Measurements from ENCODE around the gene NEURL1B.

Gene NEURL1B

DNA sequence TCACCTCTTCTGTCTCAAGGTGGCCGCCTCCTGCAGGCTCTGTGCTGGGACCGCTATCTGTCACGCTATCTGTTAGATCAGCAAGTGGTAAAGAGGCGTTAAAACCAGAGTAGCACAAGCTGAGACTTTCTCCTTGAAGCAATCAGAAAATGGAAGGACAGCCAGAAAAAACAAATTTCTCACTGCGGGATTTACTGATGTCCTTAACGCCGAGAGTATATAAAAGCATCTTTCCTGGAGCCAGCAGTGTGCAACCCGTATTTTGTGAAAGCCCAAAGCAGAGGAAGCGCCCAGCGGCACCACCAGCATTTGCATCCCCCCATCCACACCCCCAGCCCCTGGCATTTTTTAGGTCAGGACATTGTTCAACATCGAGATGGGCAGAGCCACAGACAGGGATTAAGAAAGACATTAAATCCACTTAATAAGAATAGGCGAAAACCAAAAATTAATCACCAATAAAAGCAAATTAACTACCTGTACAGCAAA, 81.3 kb downstream of the NEURL1B start:
- TF ChIP-seq, protein P1, sequence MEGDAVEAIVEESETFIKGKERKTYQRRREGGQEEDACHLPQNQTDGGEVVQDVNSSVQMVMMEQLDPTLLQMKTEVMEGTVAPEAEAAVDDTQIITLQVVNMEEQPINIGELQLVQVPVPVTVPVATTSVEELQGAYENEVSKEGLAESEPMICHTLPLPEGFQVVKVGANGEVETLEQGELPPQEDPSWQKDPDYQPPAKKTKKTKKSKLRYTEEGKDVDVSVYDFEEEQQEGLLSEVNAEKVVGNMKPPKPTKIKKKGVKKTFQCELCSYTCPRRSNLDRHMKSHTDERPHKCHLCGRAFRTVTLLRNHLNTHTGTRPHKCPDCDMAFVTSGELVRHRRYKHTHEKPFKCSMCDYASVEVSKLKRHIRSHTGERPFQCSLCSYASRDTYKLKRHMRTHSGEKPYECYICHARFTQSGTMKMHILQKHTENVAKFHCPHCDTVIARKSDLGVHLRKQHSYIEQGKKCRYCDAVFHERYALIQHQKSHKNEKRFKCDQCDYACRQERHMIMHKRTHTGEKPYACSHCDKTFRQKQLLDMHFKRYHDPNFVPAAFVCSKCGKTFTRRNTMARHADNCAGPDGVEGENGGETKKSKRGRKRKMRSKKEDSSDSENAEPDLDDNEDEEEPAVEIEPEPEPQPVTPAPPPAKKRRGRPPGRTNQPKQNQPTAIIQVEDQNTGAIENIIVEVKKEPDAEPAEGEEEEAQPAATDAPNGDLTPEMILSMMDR (IDR thresholded peaks at IDR 0.05) = no peak
- Histone ChIP-seq H3K9me3 (no peaks in the 10 kb centered on the region), H3K4me1 (ENCODE audit: control insufficient read depth in 1 of 2, insufficient read depth in 1 of 2, low read depth in 1 of 2, low read length in 1 of 2) (no peaks in the 10 kb centered on the region), H3K4me3 (ENCODE audit: low read depth in 1 of 2, low read length in 1 of 2) (no peak overlapping the region), H3K36me3 (no peaks in the 10 kb centered on the region), H3K27ac (no peak overlapping the region), H3K27me3 (peaks cover 10% of the 10 kb centered on the region)

DNA sequence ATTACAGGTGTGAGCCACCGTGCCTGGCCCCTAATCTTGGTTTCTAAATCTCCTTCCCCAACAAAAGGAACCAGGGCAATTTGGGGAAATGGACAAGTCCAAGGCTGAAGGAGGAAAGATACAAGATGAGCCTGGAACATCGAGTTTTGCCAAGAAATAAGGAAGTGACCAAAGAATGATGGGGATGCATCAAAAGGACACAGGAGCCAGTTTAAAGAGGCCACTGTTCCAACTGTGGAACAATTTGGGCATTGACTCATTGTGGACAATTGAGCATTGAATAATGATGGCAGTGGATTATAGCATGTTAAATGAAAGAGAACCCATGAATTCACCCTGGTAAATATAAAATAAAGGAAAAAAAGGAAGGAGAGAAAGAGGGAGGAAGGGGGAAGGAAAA, 82.4 kb downstream of the NEURL1B start:
- H3K4me3 ChIP-seq (ENCODE audit: low read depth in 1 of 2, low read length in 1 of 2) = no peak overlapping the region
- H3K27ac ChIP-seq = no peak overlapping the region
- no peaks in the 10 kb centered on the region for H3K36me3 ChIP-seq
- TF ChIP-seq, protein P1 (IDR thresholded peaks at IDR 0.05) = no peak
- peaks cover 4% of the 10 kb centered on the region for H3K27me3 ChIP-seq
- no peaks in the 10 kb centered on the region for H3K4me1 ChIP-seq (ENCODE audit: control insufficient read depth in 1 of 2, insufficient read depth in 1 of 2, low read depth in 1 of 2, low read length in 1 of 2)
- no peaks in the 10 kb centered on the region for H3K9me3 ChIP-seq

DNA sequence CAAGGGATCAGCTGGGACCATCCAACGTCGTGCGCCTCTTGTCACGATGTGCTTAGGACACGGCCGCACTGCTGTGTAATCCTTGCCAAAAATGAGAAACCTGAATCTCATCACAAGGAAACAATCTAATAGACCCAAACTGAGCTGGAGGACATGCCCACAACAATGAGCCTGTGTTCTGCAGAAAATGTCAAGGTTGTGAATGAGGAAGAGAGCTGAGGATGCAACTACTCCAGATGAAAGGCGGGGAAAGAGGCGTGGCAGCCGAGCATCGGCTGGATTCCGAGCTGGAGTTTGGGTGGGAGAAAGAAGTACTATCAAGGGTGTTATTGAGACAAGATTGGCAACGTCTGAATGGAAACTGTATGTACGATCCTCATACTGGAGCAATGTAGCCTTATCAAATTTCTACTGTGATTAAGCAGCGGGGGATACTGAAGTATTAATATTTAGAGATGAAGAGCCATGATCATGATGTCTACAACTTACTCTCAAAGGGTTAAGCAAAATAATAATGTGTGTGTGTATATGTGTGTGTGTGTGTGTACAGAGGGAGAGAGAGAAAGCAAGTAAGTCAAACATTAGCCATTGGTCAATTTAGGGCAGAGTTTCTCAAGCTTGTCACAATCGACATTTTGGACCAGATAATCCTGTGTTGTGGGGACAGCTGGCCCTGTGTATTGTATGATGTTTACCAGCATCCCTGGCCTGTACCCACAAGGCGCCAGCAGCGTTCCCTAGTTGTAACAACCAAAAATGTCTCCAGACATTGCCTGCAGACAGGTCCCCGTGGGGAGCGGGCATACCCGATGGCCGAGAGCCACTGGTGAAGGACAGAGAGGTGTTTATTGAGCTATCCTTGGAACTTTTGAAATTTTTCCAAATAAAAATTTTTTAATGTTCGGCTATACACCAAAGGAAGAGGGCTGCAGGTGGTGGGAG, 83.5 kb downstream of the NEURL1B start:
- no peaks in the 10 kb centered on the region for H3K9me3 ChIP-seq
- no peaks in the 10 kb centered on the region for H3K36me3 ChIP-seq
- peaks cover 4% of the 10 kb centered on the region for H3K27me3 ChIP-seq
- no peak overlapping the region for H3K4me3 ChIP-seq (ENCODE audit: low read depth in 1 of 2, low read length in 1 of 2)
- no peaks in the 10 kb centered on the region for H3K4me1 ChIP-seq (ENCODE audit: control insufficient read depth in 1 of 2, insufficient read depth in 1 of 2, low read depth in 1 of 2, low read length in 1 of 2)
- no peak overlapping the region for H3K27ac ChIP-seq
- TF ChIP-seq, protein P1 (IDR thresholded peaks at IDR 0.05) = no peak

DNA sequence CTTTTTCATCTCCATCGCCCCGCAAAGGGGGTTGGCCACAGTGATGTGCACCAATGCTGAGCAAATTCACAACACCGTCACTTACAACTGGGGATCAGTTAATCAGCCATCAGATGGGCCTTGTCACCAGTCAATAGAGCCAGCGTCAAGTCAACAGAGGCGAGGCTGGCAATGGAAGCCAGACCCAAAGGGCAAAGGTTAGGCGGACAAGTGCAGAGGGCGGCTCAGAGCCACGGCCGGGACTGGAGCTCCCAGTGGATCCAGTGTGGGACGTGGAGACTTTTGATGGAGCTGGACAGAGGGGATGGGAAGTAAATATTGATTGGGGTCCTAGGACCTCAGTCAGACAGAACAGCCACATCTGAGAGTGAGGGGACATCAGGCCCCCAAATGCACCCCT, 84.2 kb downstream of the NEURL1B start:
- TF ChIP-seq, protein P1 (IDR thresholded peaks at IDR 0.05) = no peak
- Histone ChIP-seq H3K4me1 (ENCODE audit: control insufficient read depth in 1 of 2, insufficient read depth in 1 of 2, low read depth in 1 of 2, low read length in 1 of 2) (no peaks in the 10 kb centered on the region), H3K4me3 (ENCODE audit: low read depth in 1 of 2, low read length in 1 of 2) (no peak overlapping the region), H3K9me3 (no peaks in the 10 kb centered on the region), H3K36me3 (no peaks in the 10 kb centered on the region), H3K27me3 (peaks cover 4% of the 10 kb centered on the region), H3K27ac (no peak overlapping the region)

DNA sequence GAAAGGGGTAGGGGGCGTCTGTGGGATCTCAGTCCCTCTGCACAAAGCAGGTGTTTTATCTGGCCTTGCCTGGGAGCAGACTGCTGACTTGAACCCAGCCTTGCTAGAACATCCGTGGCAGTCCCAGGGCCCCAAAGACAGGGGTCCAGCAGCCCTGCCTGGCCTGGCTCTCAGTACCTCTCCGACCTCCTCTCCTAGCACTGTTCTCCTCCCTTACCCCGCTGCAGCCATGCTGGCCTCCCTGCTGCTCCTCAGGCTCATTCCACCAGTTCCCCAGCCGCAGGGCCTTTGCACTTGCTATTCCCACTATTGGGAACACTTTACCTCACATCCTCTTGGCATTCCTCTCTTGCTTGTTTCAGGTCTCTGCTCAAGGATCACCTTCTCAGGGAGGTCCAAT, 84.7 kb downstream of the NEURL1B start:
- H3K4me1 ChIP-seq (ENCODE audit: control insufficient read depth in 1 of 2, insufficient read depth in 1 of 2, low read depth in 1 of 2, low read length in 1 of 2) = no peaks in the 10 kb centered on the region
- H3K27me3 ChIP-seq = peaks cover 4% of the 10 kb centered on the region
- TF ChIP-seq, protein P1 (IDR thresholded peaks at IDR 0.05) = no peak
- no peak overlapping the region for H3K4me3 ChIP-seq (ENCODE audit: low read depth in 1 of 2, low read length in 1 of 2)
- no peaks in the 10 kb centered on the region for H3K36me3 ChIP-seq
- no peaks in the 10 kb centered on the region for H3K9me3 ChIP-seq
- no peak overlapping the region for H3K27ac ChIP-seq
